OCI-LY1 (cell line): ENCODE results near the gene NR6A1.

ENCODE experiments used
- H2AFZ ChIP-seq: fragments of 200-600 bp; sonication (generic), shearing (Covaris generic); 2 replicates; pipeline ENCODE4 v1.6.0; 2014; ENCODE audit warnings: antibody characterized with exemption, mild to moderate bottlenecking, low read length
- H3F3A ChIP-seq: fragments of 200-600 bp; sonication (generic), shearing (Covaris generic); 2 replicates; pipeline ENCODE4 v1.6.0; 2014; ENCODE audit warnings: mild to moderate bottlenecking, antibody characterized with exemption, low read length, moderate library complexity; ENCODE audit not compliant: insufficient read depth
- H3K27ac ChIP-seq: fragments of 200-600 bp; sonication (generic); 2 replicates; pipeline ENCODE4 v1.5.1; 2014; ENCODE audit warnings: low read length, mixed run types, mild to moderate bottlenecking, low read depth; ENCODE audit not compliant: poor library complexity, severe bottlenecking
- H3K27me3 ChIP-seq: fragments of 200-600 bp; sonication (generic); 2 replicates; pipeline ENCODE4 v1.6.0; 2014; ENCODE audit warnings: antibody characterized with exemption, mild to moderate bottlenecking, low read length, moderate library complexity; ENCODE audit not compliant: insufficient read depth
- H3K36me3 ChIP-seq: fragments of 200-600 bp; sonication (generic); 2 replicates; pipeline ENCODE4 v1.6.1; 2014; ENCODE audit warnings: mild to moderate bottlenecking, antibody characterized with exemption, low read length, moderate library complexity, mixed read lengths; ENCODE audit not compliant: insufficient read depth
- H3K4me1 ChIP-seq: fragments of 200-600 bp; sonication (generic); 2 replicates; pipeline ENCODE4 v1.5.1; 2014; ENCODE audit warnings: mild to moderate bottlenecking, low read length, moderate library complexity; ENCODE audit not compliant: insufficient read depth, severe bottlenecking
- H3K4me2 ChIP-seq: fragments of 200-600 bp; sonication (generic), shearing (Covaris generic); 2 replicates; pipeline ENCODE4 v1.6.1; 2014; ENCODE audit warnings: low read length
- H3K4me3 ChIP-seq: fragments of 200-600 bp; sonication (generic); 2 replicates; pipeline ENCODE4 v1.5.1; 2014; ENCODE audit warnings: low read length, low read depth, mild to moderate bottlenecking, mixed read lengths; ENCODE audit not compliant: poor library complexity, severe bottlenecking
- H3K79me2 ChIP-seq: fragments of 200-600 bp; shearing (Covaris generic); 2 replicates; pipeline ENCODE4 v1.6.1; 2016; ENCODE audit warnings: mixed run types, low read length, mixed read lengths; ENCODE audit not compliant: insufficient read depth
- H3K9ac ChIP-seq: fragments of 200-600 bp; sonication (generic), shearing (Covaris generic); 2 replicates; pipeline ENCODE4 v1.6.1; 2014; ENCODE audit warnings: mild to moderate bottlenecking, low read length, mixed read lengths
- H3K9me2 ChIP-seq: fragments of 200-600 bp; sonication (generic), shearing (Covaris generic); 2 replicates; pipeline ENCODE4 v1.6.1; 2014; ENCODE audit warnings: low read depth, mild to moderate bottlenecking, low read length, mixed read lengths
- H3K9me3 ChIP-seq: fragments of 200-600 bp; shearing (Covaris generic); 2 replicates; pipeline ENCODE4 v1.6.1; 2014; ENCODE audit warnings: low read length, mixed read lengths
- H4K20me1 ChIP-seq: fragments of 200-600 bp; sonication (generic), shearing (Covaris generic); 2 replicates; pipeline ENCODE4 v1.6.0; 2016; ENCODE audit warnings: mild to moderate bottlenecking, low read length; ENCODE audit not compliant: insufficient read depth
- CTCF ChIP-seq: fragments of 200-600 bp; sonication (generic), shearing (Covaris generic); IDR thresholded peaks from 2 replicates; pipeline ENCODE4 v1.5.1; 2017; ENCODE audit warnings: mild to moderate bottlenecking, antibody characterized with exemption, low read length, moderate library complexity, mixed read lengths
- EZH2 ChIP-seq: fragments of 200-600 bp; sonication (generic), shearing (Covaris generic); IDR thresholded peaks from 2 replicates; pipeline ENCODE4 v1.8.0; 2017; ENCODE audit warnings: borderline replicate concordance, mixed run types, mild to moderate bottlenecking, antibody characterized with exemption, low read length, moderate library complexity, mixed read lengths

Gene NR6A1

DNA sequence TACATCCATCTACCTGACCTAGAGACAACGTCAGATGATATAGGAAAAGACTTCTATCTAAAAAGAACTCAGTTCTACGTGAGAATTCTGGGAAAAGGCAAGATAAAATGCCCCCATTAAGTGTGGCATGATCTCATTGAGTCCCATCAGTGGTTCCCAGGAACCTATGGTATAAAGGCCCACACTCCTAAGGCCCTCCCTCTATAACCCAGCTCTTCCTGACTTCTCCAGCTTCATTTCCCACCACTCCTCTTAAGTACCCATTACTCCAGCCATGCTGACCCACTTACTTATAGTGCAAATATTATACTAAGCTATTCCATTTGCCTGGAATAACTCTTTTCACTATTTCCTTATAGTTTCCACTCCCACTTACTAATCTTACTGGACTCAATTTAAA, 168.5 kb downstream of the NR6A1 start:
- Histone ChIP-seq H3K4me1 (no peaks in the 10 kb centered on the region), H3F3A (no peaks in the 10 kb centered on the region), H3K27ac (no peak overlapping the region)

GRCh38 chr9:124602204-124602603, 168.9 kb downstream of the NR6A1 start:
- H3K9ac ChIP-seq = no peak overlapping the region
- no peaks in the 10 kb centered on the region for H3K9me3 ChIP-seq
- no peaks in the 10 kb centered on the region for H3F3A ChIP-seq
- no peaks in the 10 kb centered on the region for H3K9me2 ChIP-seq
- H3K79me2 ChIP-seq = no peaks in the 10 kb centered on the region
- no peak overlapping the region for H2AFZ ChIP-seq
- TF ChIP-seq CTCF = no peak
- TF ChIP-seq EZH2 = no peak
- H4K20me1 ChIP-seq = no peaks in the 10 kb centered on the region
- H3K27ac ChIP-seq = no peak overlapping the region
- H3K4me3 ChIP-seq = no peak overlapping the region
- H3K4me2 ChIP-seq = no peak overlapping the region
- H3K36me3 ChIP-seq = no peaks in the 10 kb centered on the region
- no peaks in the 10 kb centered on the region for H3K27me3 ChIP-seq
- no peaks in the 10 kb centered on the region for H3K4me1 ChIP-seq

More for the DNA sequence above, 168.5 kb downstream of the NR6A1 start:
- no peaks in the 10 kb centered on the region for H3K9me2 ChIP-seq
- H3K79me2 ChIP-seq = no peaks in the 10 kb centered on the region
- TF ChIP-seq EZH2 = no peak
- TF ChIP-seq CTCF = no peak
- no peaks in the 10 kb centered on the region for H3K9me3 ChIP-seq
- no peak overlapping the region for H3K9ac ChIP-seq
- no peak overlapping the region for H3K4me3 ChIP-seq
- no peaks in the 10 kb centered on the region for H3K27me3 ChIP-seq
- H4K20me1 ChIP-seq = no peaks in the 10 kb centered on the region
- H3K4me2 ChIP-seq = no peak overlapping the region
- H2AFZ ChIP-seq = no peak overlapping the region
- H3K36me3 ChIP-seq = no peaks in the 10 kb centered on the region

GRCh38 chr9:124600407-124600806, 170.7 kb downstream of the NR6A1 start:
- H3K4me1 ChIP-seq = no peaks in the 10 kb centered on the region
- no peak overlapping the region for H2AFZ ChIP-seq
- H3K27ac ChIP-seq = no peak overlapping the region
- H3K4me2 ChIP-seq = no peak overlapping the region
- no peaks in the 10 kb centered on the region for H3K27me3 ChIP-seq
- H3K9me3 ChIP-seq = no peaks in the 10 kb centered on the region
- no peak overlapping the region for H3K9ac ChIP-seq
- no peak for TF ChIP-seq EZH2
- TF ChIP-seq CTCF = no peak
- no peaks in the 10 kb centered on the region for H3K79me2 ChIP-seq
- no peak overlapping the region for H3K4me3 ChIP-seq
- no peaks in the 10 kb centered on the region for H4K20me1 ChIP-seq
- no peaks in the 10 kb centered on the region for H3F3A ChIP-seq
- no peaks in the 10 kb centered on the region for H3K9me2 ChIP-seq
- no peaks in the 10 kb centered on the region for H3K36me3 ChIP-seq
